ENCODE measurements around the gene FAF1.

The FAF1 gene

GRCh38 chr1:50705699-50706098 lies 254.4 kb downstream of the FAF1 start:
- Mint-ChIP-seq H3K36me3 (ENCODE audit: low read depth) (no peaks in the 10 kb centered on the region), H3K27me3 (ENCODE audit: low read depth, poor library complexity) (no peaks in the 10 kb centered on the region), H3K27ac (peak overlapping the region; percentile 24), H3K4me3 (no peak overlapping the region), H3K4me1 (peaks cover 22% of the 10 kb centered on the region), H3K9me3 (no peaks in the 10 kb centered on the region)
- no peak for DNase-seq
- TF ChIP-seq CTCF (IDR thresholded peaks at IDR 0.05), result no peak

GRCh38 chr1:50705041-50705440 lies 255.0 kb downstream of the FAF1 start:
- no peak for TF ChIP-seq CTCF (IDR thresholded peaks at IDR 0.05)
- Mint-ChIP-seq H3K27ac (no peak overlapping the region), H3K9me3 (no peaks in the 10 kb centered on the region), H3K4me1 (peaks cover 29% of the 10 kb centered on the region), H3K36me3 (ENCODE audit: low read depth) (no peaks in the 10 kb centered on the region), H3K27me3 (ENCODE audit: low read depth, poor library complexity) (peaks cover 3% of the 10 kb centered on the region), H3K4me3 (no peak overlapping the region)
- DNase-seq, result no peak

- no peak overlapping the region for H3K27ac Mint-ChIP-seq
- peak; percentile 67 for TF ChIP-seq CTCF (IDR thresholded peaks at IDR 0.05)
- H3K9me3 Mint-ChIP-seq, result no peaks in the 10 kb centered on the region
- H3K4me3 Mint-ChIP-seq, result no peak overlapping the region
- H3K27me3 Mint-ChIP-seq (ENCODE audit: low read depth, poor library complexity), result peaks cover 3% of the 10 kb centered on the region
- peak; percentile 21 for DNase-seq
- H3K36me3 Mint-ChIP-seq (ENCODE audit: low read depth), result no peaks in the 10 kb centered on the region
- peaks cover 32% of the 10 kb centered on the region for H3K4me1 Mint-ChIP-seq
These were observed 255.9 kb downstream of the FAF1 start for GRCh38 chr1:50704126-50704525.

- Mint-ChIP-seq H3K27ac (peak overlapping the region; percentile 39), H3K4me1 (peaks cover 32% of the 10 kb centered on the region), H3K36me3 (ENCODE audit: low read depth) (no peaks in the 10 kb centered on the region), H3K27me3 (ENCODE audit: low read depth, poor library complexity) (peaks cover 3% of the 10 kb centered on the region), H3K4me3 (no peak overlapping the region), H3K9me3 (no peaks in the 10 kb centered on the region)
- no peak for DNase-seq
- no peak for TF ChIP-seq CTCF (IDR thresholded peaks at IDR 0.05)
These were observed 256.8 kb downstream of the FAF1 start for GRCh38 chr1:50703240-50703639.

- H3K4me3 Mint-ChIP-seq, result no peak overlapping the region
- H3K27ac Mint-ChIP-seq, result no peak overlapping the region
- DNase-seq, result no peak
- no peaks in the 10 kb centered on the region for H3K36me3 Mint-ChIP-seq (ENCODE audit: low read depth)
- no peak for TF ChIP-seq CTCF (IDR thresholded peaks at IDR 0.05)
- H3K4me1 Mint-ChIP-seq, result peaks cover 32% of the 10 kb centered on the region
- H3K27me3 Mint-ChIP-seq (ENCODE audit: low read depth, poor library complexity), result peaks cover 3% of the 10 kb centered on the region
- H3K9me3 Mint-ChIP-seq, result no peaks in the 10 kb centered on the region
These were observed 257.7 kb downstream of the FAF1 start for GRCh38 chr1:50702395-50702794.

GRCh38 chr1:50701706-50702317 lies 258.3 kb downstream of the FAF1 start:
- Mint-ChIP-seq H3K4me3 (no peak overlapping the region), H3K36me3 (ENCODE audit: low read depth) (no peaks in the 10 kb centered on the region)

More at GRCh38 chr1:50701706-50702317, 258.3 kb downstream of the FAF1 start:
- Mint-ChIP-seq H3K9me3 (no peaks in the 10 kb centered on the region), H3K27ac (peak overlapping the region; percentile 7), H3K4me1 (peaks cover 32% of the 10 kb centered on the region), H3K27me3 (ENCODE audit: low read depth, poor library complexity) (peaks cover 3% of the 10 kb centered on the region)
- no peak for DNase-seq
- no peak for TF ChIP-seq CTCF (IDR thresholded peaks at IDR 0.05)
